GM19099 (cell line): ENCODE results near the gene LBX2.
A peak's percentile ranks its signal among the peaks of the same experiment; 100 is the strongest.

Experiments
- POLR2A ChIP-seq: IDR thresholded peaks from 3 replicates; pipeline ENCODE4 v1.6.1; 2011; ENCODE audit warnings: low read depth; ENCODE audit not compliant: insufficient read length; ENCODE audit errors: extremely low read depth

LBX2 gene

GRCh38 chr2:74461187-74462053 is 38.0 kb downstream of the LBX2 start:
- no peak for TF ChIP-seq POLR2A

DNA sequence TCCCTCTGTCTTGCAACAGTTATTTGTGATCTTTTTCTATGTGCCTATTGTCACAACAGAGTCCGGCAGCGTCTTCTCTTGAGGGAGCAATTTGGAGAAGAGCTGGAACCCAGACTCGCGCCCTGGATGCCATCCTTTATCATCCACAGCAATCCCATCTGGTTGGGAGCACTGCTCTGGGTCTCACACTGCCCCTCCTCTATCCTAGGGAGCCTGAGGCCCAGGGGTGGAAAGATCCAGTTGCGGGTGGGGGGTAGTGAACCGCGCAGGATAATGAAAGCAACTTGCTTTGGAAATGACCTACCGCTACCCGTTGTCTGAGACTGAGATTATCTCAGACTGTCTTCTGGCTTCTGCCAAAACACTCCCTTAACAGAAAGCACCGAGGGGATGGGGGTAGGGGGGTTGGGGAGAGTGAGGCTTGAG is 40.5 kb downstream of the LBX2 start:
- no peak for TF ChIP-seq POLR2A

DNA sequence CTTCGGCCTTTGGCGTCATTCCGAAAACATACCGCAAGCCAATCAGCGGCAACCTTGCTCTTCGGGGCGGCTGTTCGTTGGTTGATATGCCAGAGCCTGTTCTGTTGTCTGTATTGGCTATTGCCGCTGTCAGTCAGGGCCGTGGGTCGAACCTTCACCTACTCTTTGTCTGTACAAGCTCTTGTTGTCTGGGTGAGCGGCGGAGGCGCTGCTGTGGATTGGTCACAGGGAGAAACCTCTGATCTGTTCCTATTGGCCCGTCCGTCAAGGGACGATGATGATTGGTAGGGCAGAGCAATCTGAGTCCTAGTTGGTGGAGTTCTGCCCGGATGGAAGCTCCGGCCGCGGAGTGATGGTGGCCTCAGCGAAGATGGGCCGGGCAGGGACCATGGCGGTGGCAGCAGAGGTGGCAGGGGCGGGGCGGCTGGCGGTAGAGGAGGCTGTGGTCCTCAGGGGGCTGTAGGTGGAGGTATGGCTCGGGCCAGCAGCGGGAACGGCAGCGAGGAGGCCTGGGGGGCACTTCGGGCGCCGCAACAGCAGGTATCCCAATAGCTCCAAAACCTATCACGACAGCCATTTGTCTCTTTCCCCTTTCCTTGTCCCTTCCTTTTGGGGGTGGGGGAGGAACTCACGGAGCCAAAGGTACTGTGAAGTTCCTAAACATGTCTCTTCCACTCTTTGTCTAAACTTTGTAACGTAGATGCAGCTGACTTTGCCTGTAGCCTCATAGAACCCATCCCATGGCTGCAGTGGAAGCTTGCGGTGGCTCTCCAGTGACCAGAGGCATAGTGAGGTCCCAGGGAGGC is 41.1 kb downstream of the LBX2 start, which contains the start of gene WBP1:
Gene WBP1 (plus strand): TSS at position 307 of the 806 bp plus-strand sequence. CDS start 165 bp downstream, at position 472.
- TF ChIP-seq POLR2A: peak; percentile 43

GRCh38 chr2:74457549-74458131 is 41.8 kb downstream of the LBX2 start:
- peak; percentile 60 for TF ChIP-seq POLR2A

- peak; percentile 46 for TF ChIP-seq POLR2A
Observed at GRCh38 chr2:74457129-74457548, 42.3 kb downstream of the LBX2 start.

GRCh38 chr2:74454654-74455511 is 44.5 kb downstream of the LBX2 start, which contains the start of gene INO80B:
INO80B (plus strand) TSS chr2:74455087; CDS start chr2:74455117, 30 bp downstream.
- TF ChIP-seq POLR2A: peak; percentile 65

- no peak for TF ChIP-seq POLR2A
Observed at GRCh38 chr2:74450570-74451190, 48.7 kb downstream of the LBX2 start.

- TF ChIP-seq POLR2A: no peak
Observed at GRCh38 chr2:74448771-74449170, 50.6 kb downstream of the LBX2 start.
